Gastroesophageal sphincter (tissue), 4 donors: ENCODE data around the gene PHAF1. TPM values are rescaled to one million over a fixed set of nuclear protein-coding genes. Genes with fewer than 3 reads are reported as not detected.
A peak's percentile ranks its signal among the peaks of the same experiment; 100 is the strongest.

Experiments
- ATAC-seq: fragments of 150-250 bp; one replicate; pipeline ENCODE4 v1.9.1; 2016; ENCODE audit warnings: mild to moderate bottlenecking, moderate library complexity
- H3K27ac ChIP-seq, 4 donors: fragments of 200-600 bp; sonication (generic) in 3 of 4; 1 replicate in 3 of 4; 2 replicates in 1 of 4; pipeline ENCODE4 v1.5.1; 2016 to 2019
- H3K27me3 ChIP-seq: fragments of 200-600 bp; sonication (generic); one replicate; pipeline ENCODE4 v1.5.1; 2019
- H3K36me3 ChIP-seq, 2 donors: fragments of 200-600 bp; sonication (generic); one replicate each; pipeline ENCODE4 v1.5.1; 2019; ENCODE audit warnings: control low read depth in 1 of 2
- H3K4me1 ChIP-seq, 3 donors: fragments of 200-600 bp; sonication (generic); 1 replicate in 2 of 3; 2 replicates in 1 of 3; pipeline ENCODE4 v1.5.1; 2016 to 2019; ENCODE audit warnings: control low read depth in 2 of 3
- H3K4me3 ChIP-seq, 2 donors: fragments of 200-600 bp; sonication (generic); one replicate each; pipeline ENCODE4 v1.5.1; 2019; ENCODE audit warnings: mild to moderate bottlenecking in 1 of 2, moderate library complexity in 1 of 2
- H3K9me3 ChIP-seq, 3 donors: fragments of 200-600 bp; sonication (generic); one replicate each; pipeline ENCODE4 v1.5.1; 2017 to 2019; ENCODE audit warnings: control low read depth in 2 of 3
- EP300 ChIP-seq: sonication (generic); formaldehyde crosslinking; IDR thresholded peaks from one replicate; pipeline ENCODE4 v1.6.1; 2017; ENCODE audit warnings: antibody characterized with exemption, mild to moderate bottlenecking
- POLR2A ChIP-seq, 2 donors: fragments of 450-650 bp; IDR thresholded peaks; one replicate each; pipeline ENCODE4 v1.6.1; 2017; ENCODE audit warnings: antibody characterized with exemption in 2 of 2, mild to moderate bottlenecking in 2 of 2, moderate library complexity in 1 of 2
- POLR2AphosphoS5 ChIP-seq: sonication (generic); formaldehyde crosslinking; IDR thresholded peaks from one replicate; pipeline ENCODE4 v1.6.1; 2017; ENCODE audit warnings: antibody characterized with exemption
- WGBS, 2 donors: methylation state at CpG; one replicate each; pipeline ENCODE4 v1.1.5; 2018; ENCODE audit warnings: low coverage in 1 of 2; 5-methylcytosine and 5-hydroxymethylcytosine counted together
- total RNA-seq, 4 donors: library from RNA; depleted of rRNA; stranded (reverse); fragments of >200 nt; gene quantifications; one replicate each; pipeline ENCODE4 v1.1.0, GENCODE V29; 2016
- TF ChIP-seq, protein P1 (sequence below), 4 experiments: fragments of 200-600 bp in 2 of 4; fragments of 450-650 bp in 2 of 4; sonication (generic) in 1 of 4; IDR thresholded peaks; one replicate each; pipeline ENCODE4 v1.5.1; 2017 to 2019; ENCODE audit warnings: antibody characterized with exemption in 4 of 4, mild to moderate bottlenecking in 2 of 4, moderate library complexity in 2 of 4

PHAF1 gene
- total RNA-seq, 4 donors from 2014 or later: 10.9 to 20.4 (median 13.3) TPM

- no peaks in the 10 kb centered on the region for H3K9me3 ChIP-seq
- WGBS, 2 donors: 14 to 30% methylated on average over 6 to 7 of the region's 34 CpGs
- H3K27me3 ChIP-seq: peaks cover 19% of the 10 kb centered on the region
- TF ChIP-seq POLR2A (IDR thresholded peaks at IDR 0.05): no peak
- TF ChIP-seq EP300: no peak
- TF ChIP-seq, protein P1, sequence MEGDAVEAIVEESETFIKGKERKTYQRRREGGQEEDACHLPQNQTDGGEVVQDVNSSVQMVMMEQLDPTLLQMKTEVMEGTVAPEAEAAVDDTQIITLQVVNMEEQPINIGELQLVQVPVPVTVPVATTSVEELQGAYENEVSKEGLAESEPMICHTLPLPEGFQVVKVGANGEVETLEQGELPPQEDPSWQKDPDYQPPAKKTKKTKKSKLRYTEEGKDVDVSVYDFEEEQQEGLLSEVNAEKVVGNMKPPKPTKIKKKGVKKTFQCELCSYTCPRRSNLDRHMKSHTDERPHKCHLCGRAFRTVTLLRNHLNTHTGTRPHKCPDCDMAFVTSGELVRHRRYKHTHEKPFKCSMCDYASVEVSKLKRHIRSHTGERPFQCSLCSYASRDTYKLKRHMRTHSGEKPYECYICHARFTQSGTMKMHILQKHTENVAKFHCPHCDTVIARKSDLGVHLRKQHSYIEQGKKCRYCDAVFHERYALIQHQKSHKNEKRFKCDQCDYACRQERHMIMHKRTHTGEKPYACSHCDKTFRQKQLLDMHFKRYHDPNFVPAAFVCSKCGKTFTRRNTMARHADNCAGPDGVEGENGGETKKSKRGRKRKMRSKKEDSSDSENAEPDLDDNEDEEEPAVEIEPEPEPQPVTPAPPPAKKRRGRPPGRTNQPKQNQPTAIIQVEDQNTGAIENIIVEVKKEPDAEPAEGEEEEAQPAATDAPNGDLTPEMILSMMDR (IDR thresholded peaks at IDR 0.05): no peak
- TF ChIP-seq POLR2AphosphoS5: no peak
- H3K4me3 ChIP-seq: peak overlapping the region; percentile 83 to 95
- H3K4me1 ChIP-seq: peaks cover 0 to 72% (median 35%) of the 10 kb centered on the region in 3 donors
- H3K36me3 ChIP-seq: no peaks in the 10 kb centered on the region
- no peak for ATAC-seq
- H3K27ac ChIP-seq: peak overlapping the region in 3 of 4 donors; percentile 86 to 97 (median 87)
These were observed 49.2 kb downstream of the PHAF1 start for GRCh38 chr16:67158637-67159600.

DNA sequence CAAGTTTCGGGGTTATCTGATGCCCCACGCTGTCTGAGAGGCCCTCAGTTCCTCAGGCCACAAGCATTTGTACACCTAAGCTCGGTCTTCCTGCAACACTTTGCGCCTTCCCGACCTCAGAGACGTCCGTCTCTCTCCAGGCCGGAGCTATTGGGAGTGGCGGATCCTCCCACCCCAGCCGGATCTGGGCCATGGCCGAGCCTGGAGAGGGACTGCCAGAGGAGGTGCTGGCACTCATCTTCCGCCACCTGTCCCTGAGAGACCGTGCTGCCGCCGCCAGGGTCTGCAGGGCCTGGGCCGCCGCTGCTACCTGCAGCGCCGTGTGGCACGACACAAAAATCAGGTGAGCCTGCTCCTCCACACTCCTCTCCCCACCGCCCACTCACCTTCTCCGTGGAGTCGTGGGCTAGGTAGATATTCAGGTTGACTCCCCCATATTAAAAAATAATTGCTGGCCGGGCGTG, 51.9 kb downstream of the PHAF1 start:
- 10 to 36% methylated on average over 4 to 9 of the region's 25 CpGs for WGBS, 2 donors
- peaks cover 38% of the 10 kb centered on the region for H3K27me3 ChIP-seq
- H3K4me1 ChIP-seq: peaks cover 0 to 82% (median 37%) of the 10 kb centered on the region in 3 donors
- peak overlapping the region in 3 of 4 donors; percentile 46 to 97 (median 86) for H3K27ac ChIP-seq
- TF ChIP-seq, protein P1 (IDR thresholded peaks at IDR 0.05): no peak
- no peak for ATAC-seq
- no peaks in the 10 kb centered on the region for H3K9me3 ChIP-seq
- H3K4me3 ChIP-seq: peak overlapping the region in 1 of 2 donors; percentile 95
- H3K36me3 ChIP-seq: peaks cover 0 to 3% of the 10 kb centered on the region in 2 donors

DNA sequence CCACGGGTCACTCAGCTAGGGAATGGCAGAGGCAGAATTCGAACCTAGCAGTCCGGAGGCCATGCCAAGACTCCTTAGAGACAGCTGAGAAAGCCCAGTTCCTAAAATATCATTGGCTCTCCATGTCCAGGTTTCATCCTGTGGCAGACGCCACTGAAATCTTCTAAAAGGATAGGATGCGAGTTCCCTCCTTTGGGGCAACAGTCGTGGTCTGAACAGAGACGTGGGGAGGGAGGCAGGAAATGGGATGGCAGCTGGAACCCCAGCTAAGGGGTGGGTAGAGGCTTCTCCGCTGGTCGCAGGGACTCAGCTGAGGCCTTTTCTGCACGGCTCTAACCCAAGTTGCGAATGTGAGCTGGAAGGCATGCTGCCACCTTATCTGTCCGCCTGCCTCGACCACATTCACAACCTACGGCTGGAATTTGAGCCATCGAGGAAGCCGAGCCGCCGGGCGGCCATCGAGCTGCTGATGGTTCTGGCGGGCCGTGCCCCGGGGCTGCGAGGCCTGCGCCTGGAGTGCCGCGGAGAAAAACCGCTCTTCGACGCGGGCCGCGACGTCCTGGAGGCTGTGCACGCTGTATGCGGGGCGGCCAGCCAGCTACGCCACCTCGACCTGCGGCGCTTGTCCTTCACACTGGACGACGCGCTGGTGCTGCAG, 52.9 kb downstream of the PHAF1 start:
- TF ChIP-seq EP300: no peak
- no peak for TF ChIP-seq POLR2AphosphoS5
- TF ChIP-seq POLR2A (IDR thresholded peaks at IDR 0.05): no peak
- TF ChIP-seq, protein P1 (IDR thresholded peaks at IDR 0.05): no peak
- ATAC-seq: no peak
- Histone ChIP-seq H3K4me3 (peak overlapping the region; percentile 21 to 58), H3K36me3 (peaks cover 0 to 13% of the 10 kb centered on the region in 2 donors), H3K27me3 (peaks cover 38% of the 10 kb centered on the region), H3K4me1 (peaks cover 0 to 92% (median 37%) of the 10 kb centered on the region in 3 donors), H3K9me3 (no peaks in the 10 kb centered on the region), H3K27ac (peak overlapping the region; percentile 78 to 97 (median 90))
- 30 to 39% methylated on average over 3 to 4 of the region's 44 CpGs for WGBS, 2 donors

- peak; percentile 50 for ATAC-seq
- peaks cover 0 to 96% (median 37%) of the 10 kb centered on the region in 3 donors for H3K4me1 ChIP-seq
- H3K9me3 ChIP-seq: no peaks in the 10 kb centered on the region
- H3K36me3 ChIP-seq: peaks cover 0 to 15% of the 10 kb centered on the region in 2 donors
- TF ChIP-seq EP300 (no peak), POLR2AphosphoS5 (peak; percentile 15), POLR2A (IDR thresholded peaks at IDR 0.05) (peak; percentile 33 to 52)
- TF ChIP-seq, protein P1 (IDR thresholded peaks at IDR 0.05): peak in 1 of 4 experiments; percentile 15
- H3K27ac ChIP-seq: peak overlapping the region; percentile 78 to 97 (median 90)
- WGBS, 2 donors: 1% methylated on average over 32 of the region's 99 CpGs; no CpG with 5 or more reads in 1 of the 2 donors
- H3K4me3 ChIP-seq: peak overlapping the region; percentile 21 to 58
- peaks cover 38% of the 10 kb centered on the region for H3K27me3 ChIP-seq
These were observed 53.6 kb downstream of the PHAF1 start for GRCh38 chr16:67163164-67163998.
